H1 (cell line): Measurements from ENCODE around the gene COMP. TPM values are rescaled to one million over a fixed set of nuclear protein-coding genes. Genes with fewer than 3 reads are reported as not detected.

Experiments used
- EGR1 ChIP-seq: IDR thresholded peaks from 2 replicates; pipeline ENCODE4 v1.6.1; 2011; ENCODE audit warnings: low read depth, low read length, borderline replicate concordance
- HDAC2 ChIP-seq, 2 experiments: fragments of 300-600 bp in 1 of 2; sonication (generic) in 1 of 2; IDR thresholded peaks; 2 replicates each; pipeline ENCODE4 v1.6.1; 2011 to 2012; ENCODE audit warnings: low read depth in 2 of 2, low read length in 2 of 2, mild to moderate bottlenecking in 2 of 2, moderate library complexity in 2 of 2, borderline replicate concordance in 1 of 2, inconsistent platforms in 1 of 2
- polyA plus RNA-seq, 7 experiments: library from polyadenylated mRNA; depleted of rRNA in 3 of 7; stranded (reverse) in 5 of 7; unstranded in 2 of 7; fragments of >200 nt in 5 of 7; fragments of 200-250 nt in 2 of 7; gene quantifications; 1 replicate in 5 of 7; 2 replicates in 1 of 7; 4 replicates in 1 of 7; pipeline versions ENCODE4 v1.2.1 to v1.2.3, GENCODE V29; 2011 to 2013; ENCODE audit warnings: missing spikeins in 2 of 7, mixed read lengths in 2 of 7
- total RNA-seq: library from RNA; stranded (reverse); fragmentation: NEBNext Ultra II Directional; extraction: Animal tissue kit (Norgen Biotek cat#: 25700); gene quantifications from 2 replicates; pipeline ENCODE4 v1.2.1, GENCODE V29; 2021

COMP gene
- total and polyA plus RNA-seq, 2 of the 8 experiments (the other 6 are each of a cell fraction or from before 2014, with no cell fraction given) = 0.17 TPM

DNA sequence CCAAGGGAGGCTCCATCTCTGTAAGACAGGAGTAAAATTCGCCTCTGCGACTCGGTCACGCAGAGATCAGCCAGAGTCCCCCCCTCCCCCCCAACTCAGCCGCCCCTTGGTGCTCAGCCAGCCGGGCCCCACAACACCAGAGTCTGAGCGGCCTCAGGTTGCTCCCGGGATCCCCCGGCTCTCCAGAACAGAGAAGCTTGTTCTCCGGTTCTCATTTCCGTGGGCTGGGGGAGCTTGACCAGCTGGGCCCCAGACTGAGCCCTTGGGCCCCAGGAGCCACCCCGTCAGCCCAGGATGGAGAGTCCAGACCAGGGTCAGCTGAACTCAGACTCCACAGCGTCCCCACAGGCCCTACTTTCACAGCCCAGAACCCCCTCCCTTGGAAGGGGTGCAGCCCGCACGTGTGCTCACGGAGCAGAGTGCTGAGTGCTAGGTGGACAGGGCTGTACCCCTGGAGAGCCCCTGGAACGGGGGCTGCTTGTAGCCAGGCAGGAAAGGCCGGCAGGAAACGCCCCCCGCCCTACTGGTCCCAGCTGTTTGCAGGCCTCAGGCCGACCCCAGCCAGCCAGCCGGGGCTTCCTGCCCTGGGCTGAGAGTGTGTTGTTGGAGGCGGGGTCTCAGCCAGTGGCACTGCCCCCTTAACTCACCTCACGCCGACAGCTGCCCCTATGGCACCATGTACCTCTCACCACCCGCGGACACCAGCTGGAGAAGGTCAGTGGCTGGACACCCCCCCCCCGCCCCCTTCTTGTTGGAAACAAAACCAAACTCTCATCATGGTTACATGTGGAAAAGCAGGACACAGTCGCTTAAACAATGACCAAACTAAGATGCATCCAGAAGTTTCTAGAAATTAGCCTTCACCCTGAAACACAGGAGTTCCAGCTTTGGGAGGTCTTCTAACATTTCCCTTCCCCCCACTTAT, 44.4 kb downstream of the COMP start (continued):
- no peak for TF ChIP-seq HDAC2 (IDR thresholded peaks at IDR 0.05; ENCODE audit: borderline replicate concordance in 1 of 2, low read depth in 2 of 2, low read length in 2 of 2)
- no peak for TF ChIP-seq EGR1
